NB4 (cell line): ENCODE data around the gene SLC1A5.
"Not testable (repeated sequence)": the region's sequence is repeated elsewhere in the genome, so short reads cannot be mapped to it uniquely, and the experiment has no call there.

Experiments used
- DNase-seq: peaks from one replicate; pipeline ENCODE4 v3.0.0; 2010; ENCODE audit warnings: low read depth
- H3K4me3 ChIP-seq: one replicate; pipeline ENCODE4 v1.5.1; 2011; ENCODE audit warnings: mild to moderate bottlenecking, low read depth, low read length, moderate library complexity
- CTCF ChIP-seq: IDR thresholded peaks from one replicate; pipeline ENCODE4 v1.5.1; 2012; ENCODE audit warnings: low read depth, low read length
- MAX ChIP-seq: IDR thresholded peaks from 2 replicates; pipeline ENCODE4 v1.6.1; 2011; ENCODE audit warnings: low read depth, low read length
- MYC ChIP-seq: IDR thresholded peaks from 2 replicates; pipeline ENCODE4 v1.6.1; 2011; ENCODE audit warnings: low read depth, low read length
- POLR2A ChIP-seq: IDR thresholded peaks from 2 replicates; pipeline ENCODE4 v1.6.1; 2011; ENCODE audit warnings: mild to moderate bottlenecking; ENCODE audit not compliant: insufficient read length; ENCODE audit errors: extremely low read depth

The SLC1A5 gene

DNA sequence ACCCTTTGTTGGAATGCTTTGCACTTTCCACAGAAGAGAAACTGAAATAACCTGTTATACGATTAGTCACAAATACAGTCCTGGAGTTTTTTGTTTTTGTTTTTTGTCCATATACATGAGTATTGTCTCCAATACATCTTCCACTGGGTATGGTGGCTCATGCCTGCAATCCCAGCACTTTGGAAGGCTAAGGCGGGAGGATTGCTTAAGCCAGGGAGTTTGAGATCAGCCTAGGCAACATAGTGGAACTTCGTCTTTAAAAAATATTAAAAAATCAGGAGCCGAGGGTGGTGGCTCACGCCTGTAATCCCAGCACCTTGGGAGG, 37.3 kb upstream of the SLC1A5 start:
- no peak for DNase-seq
- TF ChIP-seq CTCF = no peak
- no peak overlapping the region for H3K4me3 ChIP-seq

GRCh38 chr19:46824890-46825730, 36.7 kb upstream of the SLC1A5 start:
- no peak overlapping the region for H3K4me3 ChIP-seq
- DNase-seq = no peak
- TF ChIP-seq MYC (no peak), CTCF (no peak)

- TF ChIP-seq CTCF (no peak), MAX (no peak), MYC (no peak), POLR2A (no peak)
- no peak for DNase-seq
- no peak overlapping the region for H3K4me3 ChIP-seq
Observed at GRCh38 chr19:46823049-46823448, 34.7 kb upstream of the SLC1A5 start.

DNA sequence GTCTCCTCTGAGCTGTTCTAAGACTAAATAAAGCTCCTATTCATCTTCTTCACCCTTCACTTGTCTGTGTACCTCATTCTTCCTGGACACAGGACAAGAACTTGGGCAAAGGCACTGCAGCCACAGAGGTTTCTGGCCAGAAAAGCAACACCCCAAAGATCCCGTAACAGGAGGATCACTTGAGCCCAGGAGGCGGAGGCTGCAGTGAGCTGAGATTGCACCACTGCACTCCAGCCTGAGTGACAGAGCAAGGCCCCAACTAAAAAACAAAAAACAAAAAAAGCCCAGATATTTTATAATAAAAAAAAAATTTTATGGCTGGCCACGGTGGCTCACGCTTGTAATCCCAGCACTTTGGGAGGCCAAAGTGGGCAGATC, 34.0 kb upstream of the SLC1A5 start:
- not testable (repeated sequence) for H3K4me3 ChIP-seq, DNase-seq

DNA sequence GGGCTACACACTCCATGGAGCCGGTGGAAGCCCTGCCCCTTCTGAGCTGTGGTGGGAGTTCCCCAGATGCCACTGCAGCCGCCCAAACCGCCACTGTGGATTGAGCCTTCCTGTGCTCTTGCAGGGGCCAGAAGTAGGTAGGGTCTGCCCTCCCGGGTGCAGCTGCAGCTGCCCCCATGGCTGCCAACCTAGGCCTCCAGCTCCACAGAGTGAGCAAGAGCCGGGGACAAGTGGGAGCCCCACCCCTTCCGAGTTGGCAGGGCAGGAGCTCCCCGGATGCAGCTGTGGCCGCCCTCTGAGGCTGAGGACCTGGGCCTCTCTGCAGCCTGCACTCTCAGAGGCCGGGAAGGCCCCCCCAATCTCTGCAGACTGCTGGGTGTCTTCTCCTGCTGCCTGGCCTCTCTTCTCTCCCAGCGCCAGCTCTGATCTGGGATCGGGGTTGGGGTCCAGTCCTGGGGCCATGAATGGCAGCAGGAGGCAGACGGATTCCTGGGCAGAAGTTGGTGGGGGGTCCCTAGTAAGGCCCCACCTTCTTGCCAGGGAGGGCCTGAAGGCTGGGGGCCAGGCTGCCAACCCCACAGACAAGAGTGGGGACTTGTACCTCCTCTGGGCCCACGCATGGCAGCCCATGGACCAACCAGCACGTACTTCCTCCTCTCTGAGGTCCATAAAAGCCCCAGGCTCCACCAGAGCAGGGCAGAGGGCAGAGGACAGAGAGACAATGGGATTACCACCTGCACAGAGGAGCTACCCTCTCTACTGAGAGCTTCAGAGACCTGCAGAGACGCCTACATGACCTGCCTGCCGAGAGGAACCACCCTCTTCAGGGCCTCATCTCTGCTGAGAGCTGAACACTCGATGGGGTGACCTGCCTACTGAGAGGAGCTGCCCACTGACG, 33.4 kb upstream of the SLC1A5 start:
- DNase-seq = peak; percentile 45
- H3K4me3 ChIP-seq = no peak overlapping the region
- no peak for TF ChIP-seq POLR2A
- TF ChIP-seq CTCF = no peak
- TF ChIP-seq MAX = no peak
- TF ChIP-seq MYC = no peak

DNA sequence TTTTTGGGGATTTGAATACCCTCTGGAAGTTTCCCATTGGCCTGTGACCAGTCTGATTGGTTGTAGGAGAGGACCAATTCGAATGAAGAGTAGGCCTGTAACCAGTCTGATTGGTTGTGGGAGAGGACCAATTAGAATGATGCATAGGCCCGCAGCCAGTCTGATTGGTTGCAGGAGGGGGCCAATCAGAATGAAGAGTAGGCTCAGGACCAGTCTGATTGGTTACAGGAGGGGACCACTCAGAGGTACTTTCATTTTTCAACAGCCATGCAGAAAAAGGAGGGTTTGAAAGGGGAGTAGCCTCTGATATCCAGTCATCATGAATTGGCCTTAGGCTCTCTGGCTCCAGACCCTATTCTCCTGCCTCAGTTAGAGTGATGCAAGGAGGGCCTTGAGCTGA, 30.4 kb upstream of the SLC1A5 start:
- DNase-seq = peak; percentile 81
- no peak for TF ChIP-seq MYC
- TF ChIP-seq CTCF = no peak
- TF ChIP-seq MAX = no peak
- TF ChIP-seq POLR2A = no peak
- H3K4me3 ChIP-seq = no peak overlapping the region
